T-helper 1 cell (primary cell): ENCODE data around the gene ITGA1.

Experiments used
- DNase-seq, 5 donors: peaks; one replicate each; pipeline ENCODE4 v3.0.0-alpha.2; 2012 to 2020

The ITGA1 gene

GRCh38 chr5:52772668-52773067, 15.0 kb upstream of the ITGA1 start:
- DNase-seq, result no peak

- no peak for DNase-seq
These were observed 14.4 kb upstream of the ITGA1 start for GRCh38 chr5:52773342-52773741.

- DNase-seq, result no peak
These were observed 13.7 kb upstream of the ITGA1 start for GRCh38 chr5:52774005-52774410.

- peak in 1 of 5 donors; percentile 52 for DNase-seq
These were observed 11.6 kb upstream of the ITGA1 start for GRCh38 chr5:52776116-52776515.

- no peak for DNase-seq
These were observed 10.5 kb upstream of the ITGA1 start for GRCh38 chr5:52777186-52777585.

GRCh38 chr5:52778781-52779180, 8.9 kb upstream of the ITGA1 start:
- DNase-seq, result no peak

DNA sequence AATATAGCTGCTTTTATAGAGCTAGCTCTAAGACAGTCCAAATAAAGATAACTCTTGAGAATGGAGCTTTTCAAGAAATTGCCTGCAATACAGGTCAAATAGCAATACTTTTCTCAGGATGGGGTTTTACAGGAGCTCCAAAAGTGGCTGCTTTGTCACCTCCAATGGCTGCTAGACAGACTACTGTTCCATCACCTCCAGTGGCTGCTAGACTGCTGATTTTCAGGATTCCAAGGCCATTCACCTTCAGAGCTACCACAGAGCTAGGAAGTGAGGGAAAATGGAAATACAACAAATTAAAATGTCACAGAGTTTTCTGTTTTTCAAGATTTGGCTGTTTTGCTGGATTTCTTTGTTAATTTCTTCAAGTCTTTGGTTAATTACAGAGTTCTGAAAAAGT, 8.5 kb upstream of the ITGA1 start:
- DNase-seq, result no peak

DNA sequence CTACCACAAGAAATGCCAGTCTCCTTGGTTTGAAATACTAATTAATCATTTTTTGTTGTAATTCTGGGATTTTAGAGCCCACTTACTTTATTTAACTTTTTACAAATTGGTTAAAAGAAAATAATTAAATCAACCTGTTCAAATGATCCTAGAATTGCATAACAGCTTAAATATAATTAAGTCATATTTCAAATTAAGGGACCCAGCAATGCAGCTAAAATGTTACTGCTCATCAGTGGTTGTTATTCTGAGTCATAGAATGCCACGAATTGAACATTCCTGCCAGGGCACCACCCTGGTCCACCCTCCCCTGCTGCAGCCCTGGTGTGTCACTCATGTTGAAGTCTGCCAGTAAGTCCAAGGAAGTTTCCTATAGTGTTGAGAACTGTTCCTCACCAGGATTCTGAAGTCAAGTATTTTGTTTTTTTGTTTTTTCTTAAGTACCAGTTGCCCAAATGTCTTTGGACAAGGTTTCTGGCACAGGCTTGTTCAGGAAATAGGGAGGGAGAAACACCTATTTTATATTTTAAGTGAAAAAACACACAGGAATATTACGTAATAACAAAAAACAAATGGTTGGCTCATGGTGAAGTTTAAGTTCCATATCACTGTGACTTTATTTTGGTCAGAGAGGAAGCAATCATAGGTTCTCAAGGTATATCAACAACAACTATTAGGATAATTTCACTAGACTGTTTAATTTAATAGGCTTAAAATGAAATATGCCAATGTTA, 4.3 kb upstream of the ITGA1 start:
- DNase-seq, result no peak

DNA sequence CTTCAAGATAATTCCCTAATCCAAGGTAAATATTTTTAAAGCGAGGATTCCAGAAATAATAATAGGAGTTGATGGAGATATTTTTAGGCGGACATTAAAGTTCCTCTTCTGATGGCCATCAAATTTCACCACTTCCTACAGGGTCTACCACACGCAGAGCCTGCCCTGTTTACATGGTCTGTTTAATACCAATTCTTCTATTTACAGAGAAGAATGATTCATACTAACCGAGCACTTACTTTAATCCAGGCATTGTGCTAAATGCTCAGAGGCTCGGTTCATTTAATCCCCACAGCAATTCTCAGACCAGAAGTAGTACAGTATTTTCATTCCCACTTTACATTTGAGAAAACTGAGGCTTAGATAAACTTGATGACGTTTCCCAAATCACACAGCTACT, 3.0 kb upstream of the ITGA1 start:
- DNase-seq, result no peak

DNA sequence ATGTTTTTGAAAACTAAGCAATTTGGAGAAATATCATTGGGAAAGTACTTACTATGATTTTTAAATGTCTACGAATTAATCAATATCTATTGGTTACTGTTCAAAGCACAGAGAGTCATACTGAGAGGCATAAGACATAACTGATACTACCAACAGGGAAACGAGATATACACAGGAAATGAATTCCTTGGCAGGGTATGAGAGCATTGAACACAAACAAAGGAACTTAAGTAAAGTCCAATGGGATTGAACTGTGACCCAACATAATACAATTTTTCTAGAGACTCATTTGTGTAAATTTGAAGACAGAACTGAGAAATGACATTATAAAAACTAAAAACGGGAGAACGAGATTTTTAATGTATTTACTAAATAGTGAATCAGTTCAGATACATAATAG, 1.3 kb upstream of the ITGA1 start:
- DNase-seq, result no peak

- peak in 3 of 5 donors; percentile 18 to 43 (median 22) for DNase-seq
These were observed 642 bp upstream of the ITGA1 start for GRCh38 chr5:52786949-52787599.

GRCh38 chr5:52788505-52788821, 747 bp downstream of the ITGA1 start:
- DNase-seq, result no peak

DNA sequence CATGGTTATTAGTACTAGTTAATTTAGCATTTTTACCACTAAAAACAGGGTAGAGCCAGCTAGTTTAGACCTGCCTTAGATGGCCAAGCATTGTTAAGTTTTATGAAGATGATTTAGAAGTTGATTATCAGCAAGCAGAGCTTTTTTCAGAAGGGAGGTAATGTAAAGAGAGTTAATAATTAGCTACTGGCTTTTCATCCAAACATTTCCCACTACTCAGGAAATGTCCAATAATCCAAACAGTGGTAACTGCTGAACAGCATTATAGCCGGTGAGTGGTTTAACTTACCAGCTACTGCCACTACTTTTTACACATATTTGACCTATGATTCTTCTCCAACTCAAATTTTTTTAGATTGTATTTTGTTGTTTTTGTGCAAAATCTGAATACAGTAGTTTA, 1.7 kb downstream of the ITGA1 start:
- DNase-seq, result no peak

- DNase-seq, result no peak
These were observed 2.1 kb downstream of the ITGA1 start for GRCh38 chr5:52789851-52790250.

DNA sequence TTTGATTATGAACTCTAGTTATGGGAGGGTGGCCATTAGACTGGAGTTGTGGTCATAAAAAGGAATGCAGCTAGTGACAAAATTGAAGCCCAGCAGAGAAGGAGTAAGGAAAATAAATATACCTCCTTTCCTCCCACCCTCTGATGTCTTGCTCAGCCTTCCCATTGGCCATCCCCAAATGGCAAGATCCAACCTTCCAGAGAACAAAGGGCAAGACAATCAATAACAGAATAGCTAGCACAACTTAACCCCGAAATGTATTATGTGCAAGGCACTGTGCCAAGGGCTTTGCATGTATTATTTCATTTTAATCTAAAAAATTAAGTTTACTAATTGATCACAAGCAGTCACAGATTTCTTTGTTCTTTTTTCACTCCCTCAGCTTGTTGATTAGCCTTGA, 3.6 kb downstream of the ITGA1 start:
- no peak for DNase-seq

GRCh38 chr5:52794519-52794918, 6.8 kb downstream of the ITGA1 start:
- DNase-seq, result no peak

- DNase-seq, result no peak
These were observed 8.3 kb downstream of the ITGA1 start for GRCh38 chr5:52796031-52796430.

DNA sequence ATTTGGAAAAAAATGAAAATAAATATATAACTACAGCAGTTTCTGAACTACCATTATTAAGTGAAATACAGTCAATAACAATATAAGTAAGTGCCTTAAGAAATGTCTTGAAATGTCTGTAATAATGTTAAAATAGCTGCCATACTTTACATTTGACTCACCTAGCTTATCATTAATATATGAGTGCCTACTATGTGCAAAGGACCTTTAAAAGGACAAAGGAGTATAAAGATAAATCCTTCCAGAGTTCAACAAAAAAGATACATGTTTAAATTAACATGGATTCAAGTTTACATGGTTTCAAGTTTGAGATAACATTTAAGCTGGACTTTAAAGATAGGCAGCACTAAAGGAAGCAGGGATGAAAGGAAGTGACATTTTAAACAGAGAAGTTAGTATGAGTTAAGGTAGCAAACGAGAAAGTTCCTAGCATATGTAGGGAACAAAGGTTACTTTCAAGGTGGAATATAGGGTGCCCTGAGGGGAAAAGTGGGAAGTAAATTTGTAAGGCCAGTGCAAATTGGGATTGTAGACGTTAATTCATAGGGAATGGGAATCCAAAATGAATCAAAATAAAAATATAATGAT, 8.9 kb downstream of the ITGA1 start:
- no peak for DNase-seq

GRCh38 chr5:52798938-52799337, 11.2 kb downstream of the ITGA1 start:
- no peak for DNase-seq

GRCh38 chr5:52799358-52799982, 11.8 kb downstream of the ITGA1 start:
- DNase-seq, result peak in 1 of 5 donors; percentile 8

DNA sequence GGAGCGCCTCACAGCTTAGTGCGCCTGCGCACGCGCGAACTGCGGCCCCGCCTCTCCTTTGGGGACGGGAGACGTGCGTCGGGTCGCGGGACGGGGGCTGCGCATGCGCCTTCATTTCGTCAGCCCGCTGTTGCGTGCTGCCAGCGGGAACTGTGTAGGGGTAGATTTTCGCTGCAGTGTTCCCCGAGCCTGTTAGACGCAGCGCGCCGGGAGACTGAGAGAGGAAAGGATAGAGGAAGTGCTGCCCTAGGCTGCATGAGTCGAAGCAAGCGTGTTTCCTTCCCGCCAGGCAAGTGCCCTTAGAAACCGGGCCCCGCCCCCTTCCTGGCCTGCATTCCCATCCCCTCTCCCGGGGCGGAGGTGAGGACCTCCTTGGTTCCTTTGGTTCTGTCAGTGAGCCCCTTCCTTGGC, 12.3 kb downstream of the ITGA1 start:
- DNase-seq, result peak; percentile 91 to 96 (median 93)

DNA sequence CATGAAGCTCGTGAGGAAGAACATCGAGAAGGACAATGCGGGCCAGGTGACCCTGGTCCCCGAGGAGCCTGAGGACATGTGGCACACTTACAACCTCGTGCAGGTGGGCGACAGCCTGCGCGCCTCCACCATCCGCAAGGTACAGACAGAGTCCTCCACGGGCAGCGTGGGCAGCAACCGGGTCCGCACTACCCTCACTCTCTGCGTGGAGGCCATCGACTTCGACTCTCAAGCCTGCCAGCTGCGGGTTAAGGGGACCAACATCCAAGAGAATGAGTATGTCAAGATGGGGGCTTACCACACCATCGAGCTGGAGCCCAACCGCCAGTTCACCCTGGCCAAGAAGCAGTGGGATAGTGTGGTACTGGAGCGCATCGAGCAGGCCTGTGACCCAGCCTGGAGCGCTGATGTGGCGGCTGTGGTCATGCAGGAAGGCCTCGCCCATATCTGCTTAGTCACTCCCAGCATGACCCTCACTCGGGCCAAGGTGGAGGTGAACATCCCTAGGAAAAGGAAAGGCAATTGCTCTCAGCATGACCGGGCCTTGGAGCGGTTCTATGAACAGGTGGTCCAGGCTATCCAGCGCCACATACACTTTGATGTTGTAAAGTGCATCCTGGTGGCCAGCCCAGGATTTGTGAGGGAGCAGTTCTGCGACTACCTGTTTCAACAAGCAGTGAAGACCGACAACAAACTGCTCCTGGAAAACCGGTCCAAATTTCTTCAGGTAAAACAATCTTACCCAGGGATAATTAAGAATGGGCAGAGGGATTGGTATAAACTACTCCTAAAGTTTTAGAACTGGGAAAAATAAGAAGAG, 12.9 kb downstream of the ITGA1 start:
- peak; percentile 18 to 70 (median 27) for DNase-seq

- DNase-seq, result no peak
These were observed 13.6 kb downstream of the ITGA1 start for GRCh38 chr5:52801329-52801728.
